GM12873 (cell line): Measurements from ENCODE around the gene CKB.

ENCODE experiments used
- CTCF ChIP-seq: IDR thresholded peaks from 2 replicates; pipeline ENCODE4 v1.5.1; 2012; ENCODE audit warnings: low read depth, mild to moderate bottlenecking, moderate library complexity, low read length, control low read depth; ENCODE audit not compliant: insufficient read depth; ENCODE audit errors: missing control alignments

Gene CKB

GRCh38 chr14:103547941-103548462 lies 25.4 kb upstream of the CKB start:
- no peak for TF ChIP-seq CTCF

GRCh38 chr14:103547455-103547940 lies 24.9 kb upstream of the CKB start:
- TF ChIP-seq CTCF: no peak

GRCh38 chr14:103546652-103547454 lies 24.2 kb upstream of the CKB start:
- peak; percentile 89 for TF ChIP-seq CTCF

- TF ChIP-seq CTCF: no peak
Observed at GRCh38 chr14:103545915-103546651, 23.5 kb upstream of the CKB start.

- no peak for TF ChIP-seq CTCF
Observed at GRCh38 chr14:103545219-103545914, 22.7 kb upstream of the CKB start.

GRCh38 chr14:103544388-103545218 lies 22.0 kb upstream of the CKB start:
- no peak for TF ChIP-seq CTCF
